Measurements from ENCODE around the gene SYP.

SYP gene

GRCh38 chrX:49208399-49208798 is 8.4 kb upstream of the SYP start:
- Mint-ChIP-seq H3K27ac (no peak overlapping the region), H3K27me3 (no peaks in the 10 kb centered on the region), H3K9me3 (no peaks in the 10 kb centered on the region), H3K36me3 (ENCODE audit: low read depth) (no peaks in the 10 kb centered on the region), H3K4me3 (no peak overlapping the region), H3K4me1 (peaks cover 2% of the 10 kb centered on the region)
- no peak for DNase-seq
- ATAC-seq, result no peak

- H3K36me3 Mint-ChIP-seq (ENCODE audit: low read depth), result no peaks in the 10 kb centered on the region
- DNase-seq (no peak), ATAC-seq (no peak)
- no peak overlapping the region for H3K4me3 Mint-ChIP-seq
- H3K27ac Mint-ChIP-seq, result no peak overlapping the region
- H3K27me3 Mint-ChIP-seq, result no peaks in the 10 kb centered on the region
- peaks cover 2% of the 10 kb centered on the region for H3K4me1 Mint-ChIP-seq
- H3K9me3 Mint-ChIP-seq, result no peaks in the 10 kb centered on the region
Measured at GRCh38 chrX:49206543-49206942, 6.5 kb upstream of the SYP start.

GRCh38 chrX:49205443-49205842 is 5.5 kb upstream of the SYP start:
- H3K36me3 Mint-ChIP-seq (ENCODE audit: low read depth), result no peaks in the 10 kb centered on the region
- no peak overlapping the region for H3K4me3 Mint-ChIP-seq
- H3K27ac Mint-ChIP-seq, result no peak overlapping the region
- ATAC-seq, result no peak
- no peaks in the 10 kb centered on the region for H3K27me3 Mint-ChIP-seq
- H3K4me1 Mint-ChIP-seq, result peaks cover 6% of the 10 kb centered on the region
- DNase-seq, result no peak
- no peaks in the 10 kb centered on the region for H3K9me3 Mint-ChIP-seq

GRCh38 chrX:49204709-49205108 is 4.7 kb upstream of the SYP start:
- H3K36me3 Mint-ChIP-seq (ENCODE audit: low read depth), result no peaks in the 10 kb centered on the region
- no peak overlapping the region for H3K27ac Mint-ChIP-seq
- ATAC-seq (no peak), DNase-seq (no peak)
- no peaks in the 10 kb centered on the region for H3K27me3 Mint-ChIP-seq
- H3K4me3 Mint-ChIP-seq, result no peak overlapping the region
- no peaks in the 10 kb centered on the region for H3K9me3 Mint-ChIP-seq
- peaks cover 6% of the 10 kb centered on the region for H3K4me1 Mint-ChIP-seq

GRCh38 chrX:49204017-49204416 is 4.0 kb upstream of the SYP start:
- no peak for ATAC-seq
- Mint-ChIP-seq H3K27ac (no peak overlapping the region), H3K36me3 (ENCODE audit: low read depth) (no peaks in the 10 kb centered on the region), H3K4me1 (peaks cover 9% of the 10 kb centered on the region), H3K4me3 (no peak overlapping the region), H3K27me3 (no peaks in the 10 kb centered on the region), H3K9me3 (no peaks in the 10 kb centered on the region)
- DNase-seq, result no peak

- peaks cover 14% of the 10 kb centered on the region for H3K4me1 Mint-ChIP-seq
- H3K27me3 Mint-ChIP-seq, result no peaks in the 10 kb centered on the region
- no peak for DNase-seq
- no peaks in the 10 kb centered on the region for H3K9me3 Mint-ChIP-seq
- H3K36me3 Mint-ChIP-seq (ENCODE audit: low read depth), result no peaks in the 10 kb centered on the region
- no peak overlapping the region for H3K4me3 Mint-ChIP-seq
- ATAC-seq, result no peak
- no peak overlapping the region for H3K27ac Mint-ChIP-seq
Measured at GRCh38 chrX:49203536-49203935, 3.5 kb upstream of the SYP start.

GRCh38 chrX:49202022-49202421 is 2.0 kb upstream of the SYP start:
- Mint-ChIP-seq H3K27ac (no peak overlapping the region), H3K27me3 (no peaks in the 10 kb centered on the region), H3K4me3 (no peak overlapping the region), H3K4me1 (peaks cover 20% of the 10 kb centered on the region), H3K9me3 (no peaks in the 10 kb centered on the region), H3K36me3 (ENCODE audit: low read depth) (no peaks in the 10 kb centered on the region)
- ATAC-seq (no peak), DNase-seq (no peak)

GRCh38 chrX:49199315-49199595 is 738 bp downstream of the SYP start:
- Mint-ChIP-seq H3K27me3 (no peaks in the 10 kb centered on the region), H3K9me3 (no peaks in the 10 kb centered on the region), H3K4me1 (peaks cover 20% of the 10 kb centered on the region), H3K4me3 (peak overlapping the region; percentile 62), H3K36me3 (ENCODE audit: low read depth) (no peaks in the 10 kb centered on the region), H3K27ac (no peak overlapping the region)
- DNase-seq (no peak), ATAC-seq (no peak)

- H3K27ac Mint-ChIP-seq, result no peak overlapping the region
- H3K4me1 Mint-ChIP-seq, result peaks cover 21% of the 10 kb centered on the region
Measured at GRCh38 chrX:49198540-49199314, 1.3 kb downstream of the SYP start.

GRCh38 chrX:49197543-49198087 is 2.4 kb downstream of the SYP start:
- no peak overlapping the region for H3K27ac Mint-ChIP-seq
- DNase-seq (no peak), ATAC-seq (no peak)
- H3K9me3 Mint-ChIP-seq, result no peaks in the 10 kb centered on the region
- peak overlapping the region; percentile 62 for H3K4me3 Mint-ChIP-seq
- H3K36me3 Mint-ChIP-seq (ENCODE audit: low read depth), result peaks cover 2% of the 10 kb centered on the region
- no peaks in the 10 kb centered on the region for H3K27me3 Mint-ChIP-seq
- peaks cover 31% of the 10 kb centered on the region for H3K4me1 Mint-ChIP-seq

More at GRCh38 chrX:49198540-49199314, 1.3 kb downstream of the SYP start:
- no peaks in the 10 kb centered on the region for H3K27me3 Mint-ChIP-seq
- ATAC-seq, result peak; percentile 29
- no peak for DNase-seq
- peak overlapping the region; percentile 62 for H3K4me3 Mint-ChIP-seq
- H3K36me3 Mint-ChIP-seq (ENCODE audit: low read depth), result no peaks in the 10 kb centered on the region
- no peaks in the 10 kb centered on the region for H3K9me3 Mint-ChIP-seq

GRCh38 chrX:49193542-49193964 is 6.4 kb downstream of the SYP start:
- ATAC-seq (no peak), DNase-seq (no peak)
- Mint-ChIP-seq H3K9me3 (no peaks in the 10 kb centered on the region), H3K36me3 (ENCODE audit: low read depth) (peaks cover 3% of the 10 kb centered on the region), H3K27me3 (no peaks in the 10 kb centered on the region), H3K4me3 (no peak overlapping the region), H3K4me1 (peaks cover 32% of the 10 kb centered on the region), H3K27ac (peak overlapping the region; percentile 61)

GRCh38 chrX:49192722-49193328 is 7.2 kb downstream of the SYP start:
- no peaks in the 10 kb centered on the region for H3K27me3 Mint-ChIP-seq
- ATAC-seq (no peak), DNase-seq (peak; percentile 51)
- peak overlapping the region; percentile 46 for H3K4me3 Mint-ChIP-seq
- peaks cover 3% of the 10 kb centered on the region for H3K36me3 Mint-ChIP-seq (ENCODE audit: low read depth)
- peaks cover 26% of the 10 kb centered on the region for H3K4me1 Mint-ChIP-seq
- H3K27ac Mint-ChIP-seq, result peak overlapping the region; percentile 39
- H3K9me3 Mint-ChIP-seq, result no peaks in the 10 kb centered on the region

GRCh38 chrX:49191574-49192011 is 8.4 kb downstream of the SYP start:
- ATAC-seq (peak; percentile 8), DNase-seq (no peak)
- Mint-ChIP-seq H3K27ac (peak overlapping the region; percentile 93), H3K36me3 (ENCODE audit: low read depth) (peaks cover 3% of the 10 kb centered on the region), H3K27me3 (no peaks in the 10 kb centered on the region), H3K4me3 (peak overlapping the region; percentile 90), H3K4me1 (peaks cover 29% of the 10 kb centered on the region), H3K9me3 (no peaks in the 10 kb centered on the region)

GRCh38 chrX:49190821-49191573 is 9.0 kb downstream of the SYP start:
- H3K4me3 Mint-ChIP-seq, result peak overlapping the region; percentile 90
- H3K4me1 Mint-ChIP-seq, result peaks cover 32% of the 10 kb centered on the region
- H3K27ac Mint-ChIP-seq, result peak overlapping the region; percentile 93
- ATAC-seq, result peak; percentile 92
- DNase-seq, result peak; percentile 72
- H3K9me3 Mint-ChIP-seq, result no peaks in the 10 kb centered on the region
- peaks cover 3% of the 10 kb centered on the region for H3K36me3 Mint-ChIP-seq (ENCODE audit: low read depth)
- H3K27me3 Mint-ChIP-seq, result no peaks in the 10 kb centered on the region

GRCh38 chrX:49189606-49190005 is 10.4 kb downstream of the SYP start:
- Mint-ChIP-seq H3K4me1 (peaks cover 37% of the 10 kb centered on the region), H3K4me3 (peak overlapping the region; percentile 90), H3K27me3 (no peaks in the 10 kb centered on the region), H3K27ac (peak overlapping the region; percentile 37), H3K9me3 (no peaks in the 10 kb centered on the region), H3K36me3 (ENCODE audit: low read depth) (peaks cover 3% of the 10 kb centered on the region)
- DNase-seq, result no peak
- no peak for ATAC-seq

Data from activated naive CD8-positive, alpha-beta T cell treated with anti-CD3 and anti-CD28 coated beads, Interleukin-2, amount 50 U/mL, for 24 hours (primary cell).